Stimulated activated naive CD4-positive, alpha-beta T cell (primary cell): Measurements from ENCODE around the gene FCRL3.

Source experiments
- DNase-seq, 6 experiments: peaks; one replicate each; lab custom pipeline; 2025; lab: John Stamatoyannopoulos, UW

The FCRL3 gene

GRCh38 chr1:157682710-157683437, 17.7 kb downstream of the FCRL3 start:
- no peak for DNase-seq

DNA sequence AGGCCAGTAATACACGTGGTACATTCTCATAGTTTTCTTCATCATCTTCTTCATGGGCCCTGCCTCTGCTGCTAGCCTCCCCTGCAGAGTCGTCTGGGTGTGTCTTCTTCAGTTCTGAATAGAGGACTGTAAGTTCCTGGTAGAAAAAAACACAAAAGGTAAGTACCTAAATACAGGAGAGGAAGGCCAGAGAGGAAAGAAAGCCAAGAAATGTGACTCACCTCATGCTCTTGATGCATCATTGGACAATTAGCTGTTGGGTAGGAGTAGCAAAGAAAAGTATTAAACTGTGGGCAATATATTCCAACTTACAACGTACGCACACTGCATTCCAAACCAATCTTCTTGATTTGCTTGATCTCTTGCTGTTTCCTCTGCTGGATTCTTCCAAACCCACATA, 21.8 kb downstream of the FCRL3 start:
- no peak for DNase-seq

DNA sequence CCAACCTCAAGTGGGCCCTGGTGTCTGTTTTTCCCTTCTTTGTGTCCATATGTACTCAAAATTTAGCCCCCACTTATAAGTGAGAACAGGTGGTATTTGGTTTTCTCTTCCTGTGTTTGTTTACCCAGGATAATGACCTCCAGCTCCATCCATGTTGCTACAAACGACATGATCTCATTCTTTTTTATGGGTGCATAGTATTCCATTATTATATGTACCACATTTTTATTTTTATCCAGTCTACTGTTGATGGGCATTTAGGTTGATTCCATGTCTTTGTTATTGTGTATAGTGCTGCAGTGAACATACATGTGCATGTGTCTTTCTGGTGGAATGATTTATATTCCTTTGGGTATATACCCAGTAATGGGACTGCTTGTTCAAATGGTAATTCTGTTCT, 27.6 kb downstream of the FCRL3 start:
- DNase-seq, result no peak

GRCh38 chr1:157671895-157672294, 28.7 kb downstream of the FCRL3 start:
- no peak for DNase-seq

- DNase-seq, result no peak
Measured at GRCh38 chr1:157659576-157660247, 40.9 kb downstream of the FCRL3 start.

DNA sequence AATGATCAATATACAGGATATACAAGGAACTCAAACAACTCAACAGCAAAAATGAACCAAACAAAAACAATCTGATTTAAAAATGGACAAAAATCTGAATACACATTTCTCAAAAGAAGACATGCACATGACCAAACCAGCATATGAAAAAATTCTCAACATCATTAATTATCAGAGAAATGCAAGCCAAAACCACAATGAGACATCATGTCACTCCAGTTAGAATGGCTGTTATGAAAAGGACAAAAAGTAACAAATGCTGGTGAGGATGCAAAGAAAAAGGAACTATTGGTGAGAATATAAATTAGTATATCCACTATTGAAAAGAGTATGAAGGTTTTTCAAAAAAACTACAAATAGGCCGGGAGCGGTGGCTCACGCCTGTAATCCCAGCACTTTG, 42.0 kb downstream of the FCRL3 start:
- DNase-seq, result no peak

DNA sequence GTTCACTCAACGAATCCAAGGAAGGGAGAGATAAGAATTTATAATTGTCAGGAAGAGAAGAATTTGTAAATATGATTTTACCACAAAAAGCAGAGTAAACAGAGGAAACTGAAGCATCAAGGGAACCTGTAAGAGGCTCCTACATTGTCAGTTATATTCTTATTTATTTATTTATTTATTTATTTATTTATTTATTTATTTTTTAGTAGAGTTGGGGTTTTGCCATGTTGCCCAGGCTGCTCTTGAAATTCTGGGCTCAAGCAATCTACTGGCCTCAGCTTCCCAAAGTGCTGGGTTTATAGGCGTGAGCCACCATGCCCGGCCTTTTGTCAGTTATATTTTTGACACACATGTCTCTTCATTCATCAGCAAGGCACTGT, 47.1 kb downstream of the FCRL3 start:
- DNase-seq, result no peak

DNA sequence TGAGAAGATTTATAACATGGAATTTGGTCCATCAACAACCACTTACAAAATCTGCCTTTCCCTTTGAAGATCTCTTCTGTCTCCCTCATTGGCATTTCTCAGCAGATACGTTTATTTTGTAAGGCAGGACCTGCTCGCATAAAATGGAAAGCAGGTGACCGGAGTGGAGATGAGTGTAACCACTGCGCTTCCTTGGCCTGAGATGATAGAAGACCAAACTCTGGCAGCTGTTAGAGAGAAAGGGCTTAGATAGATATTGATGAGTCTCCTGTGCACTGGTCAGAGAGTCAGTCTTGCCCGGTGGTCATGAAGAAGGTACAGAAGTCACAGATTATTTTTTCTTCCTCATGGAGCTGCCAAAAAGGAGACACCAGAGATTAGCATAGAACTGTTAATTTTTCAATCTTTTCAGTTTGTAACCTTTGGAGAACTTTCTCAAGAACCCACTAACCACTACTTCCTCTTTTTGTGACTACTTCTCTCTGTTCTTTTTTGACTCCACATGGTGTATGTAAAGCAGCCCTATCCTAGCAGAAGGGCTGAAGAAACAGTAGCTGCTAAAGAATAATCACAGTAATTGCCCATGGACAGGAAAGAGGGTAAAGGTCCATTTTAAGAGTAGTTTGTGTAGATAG, 47.6 kb downstream of the FCRL3 start:
- DNase-seq, result no peak

DNA sequence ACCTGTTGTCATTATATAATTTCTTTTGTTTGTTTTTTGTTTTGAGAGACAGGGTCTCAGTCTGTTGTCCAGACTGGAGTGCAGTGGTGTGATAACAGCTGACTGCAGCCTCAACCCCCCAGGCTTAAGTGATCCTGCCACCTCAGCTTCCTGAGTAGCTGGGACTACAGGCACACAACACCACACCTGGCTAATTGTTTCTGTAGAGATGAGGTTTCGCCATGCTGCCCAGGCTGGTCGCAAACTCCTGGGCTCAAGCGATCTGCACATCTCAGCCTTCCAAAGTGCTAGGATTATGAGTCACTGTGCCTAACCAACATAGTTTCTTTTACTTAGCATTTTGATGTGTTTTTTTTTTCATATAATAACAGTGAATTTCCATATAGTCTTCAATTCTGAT, 52.3 kb downstream of the FCRL3 start:
- DNase-seq, result no peak

DNA sequence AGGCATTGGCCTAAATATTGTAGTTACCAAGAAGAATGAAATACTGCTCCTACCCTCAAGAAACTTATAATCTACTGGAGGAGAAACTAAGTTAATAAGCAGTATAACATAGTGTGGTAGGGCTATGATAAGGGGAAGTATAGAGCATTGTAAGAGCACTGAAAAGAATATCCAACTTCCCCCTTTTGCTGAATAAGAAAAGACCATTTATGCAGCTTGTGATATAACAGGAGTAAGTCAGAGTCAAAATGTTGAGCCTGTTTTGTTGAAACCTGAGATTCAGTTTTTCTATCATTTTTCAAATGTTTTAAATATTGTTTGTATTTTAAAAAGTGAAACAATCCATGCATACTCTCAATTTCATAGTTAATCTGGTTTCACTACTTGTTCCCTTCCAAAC, 54.4 kb downstream of the FCRL3 start:
- DNase-seq, result no peak

DNA sequence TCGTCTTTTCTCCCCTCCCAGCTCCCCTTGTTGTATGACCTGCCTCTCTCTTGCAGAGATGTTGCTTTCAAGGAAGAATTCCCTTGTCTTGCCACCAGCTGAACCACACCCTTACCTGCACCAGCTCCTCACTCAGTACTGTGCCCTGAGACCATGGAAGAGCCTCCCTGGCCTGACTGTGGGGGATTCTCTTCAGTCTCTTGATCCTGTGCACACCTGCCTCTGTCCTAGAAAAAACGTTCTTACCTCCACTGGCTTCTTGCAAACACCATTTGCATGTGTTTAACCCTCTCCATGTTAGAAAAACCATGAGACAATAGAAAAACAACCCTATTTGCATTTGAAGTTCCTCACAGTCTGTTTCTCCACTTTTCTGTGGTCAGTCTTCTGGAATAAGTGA, 59.4 kb downstream of the FCRL3 start:
- no peak for DNase-seq

DNA sequence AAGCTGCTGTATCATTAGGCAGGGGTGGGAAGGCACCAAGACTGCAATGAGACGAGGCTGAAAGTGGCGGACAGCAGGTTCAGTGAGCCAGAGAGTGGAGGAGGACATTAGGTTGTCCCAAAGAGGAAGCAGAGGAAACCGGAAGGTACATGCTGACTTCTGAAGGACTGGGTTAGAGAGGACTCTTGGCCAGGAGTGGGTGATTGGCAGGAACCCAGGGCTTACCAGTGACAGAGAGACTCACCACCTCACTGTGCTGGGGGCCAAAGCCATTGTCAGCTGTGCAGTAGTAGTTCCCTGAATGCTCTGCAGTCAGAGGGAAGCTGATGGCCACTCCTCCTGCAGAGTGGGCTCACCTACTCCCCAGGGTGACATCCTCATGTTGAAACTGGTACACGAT, 60.8 kb downstream of the FCRL3 start:
- no peak for DNase-seq

- no peak for DNase-seq
Measured at GRCh38 chr1:157628773-157629172, 71.8 kb downstream of the FCRL3 start.
